ENCODE data around the gene DGUOK. TPM values are rescaled to one million over a fixed set of nuclear protein-coding genes. Genes with fewer than 3 reads are reported as not detected.
A peak's percentile ranks its signal among the peaks of the same experiment; 100 is the strongest.

DGUOK gene
- total and polyA plus RNA-seq, 10 of the 15 experiments (the other 5 are each of a cell fraction or from before 2014, with no cell fraction given), result 64.4 to 234 (median 91.4) TPM

GRCh38 chr2:74007711-74008110 lies 81.0 kb downstream of the DGUOK start:
- no peaks in the 10 kb centered on the region for H3K4me1 ChIP-seq (ENCODE audit: control insufficient read depth, insufficient read depth, low read length)
- no peak overlapping the region for H3K4me2 ChIP-seq (ENCODE audit: control insufficient read depth, insufficient read depth)
- POLR2A ChIA-PET, result no interaction called here
- H4K20me1 ChIP-seq (ENCODE audit: control insufficient read depth, insufficient read depth), result peaks cover 12% of the 10 kb centered on the region; the same call in 1 of the 2 replicates
- no peak for ATAC-seq
- SMC1A ChIA-PET (ENCODE audit: uncharacterized antibody, unreplicated experiment), result interaction anchor here (1.2 to 5.0 kb wide), 6 partner anchors 12 to 100 kb away, joined by 3 to 25 read pairs (median 6); no protein-coding TSS in a partner anchor
- H3K9me3 ChIP-seq (replicated peaks; ENCODE audit: control insufficient read depth, insufficient read depth, low read length), result no peaks in the 10 kb centered on the region
- in situ Hi-C loops (cut with MboI) (no loop called here), intact Hi-C loops (cut with micrococcal nuclease; ENCODE audit: unreplicated experiment) (no loop called here)
- DNase-seq (ENCODE audit: low read depth, low spot score), result no peak
- no peak overlapping the region for H3K9ac ChIP-seq (ENCODE audit: control insufficient read depth, insufficient read depth, low read length)
- H2AFZ ChIP-seq (ENCODE audit: control insufficient read depth, low read depth, low read length), result no peak overlapping the region
- no TSS peak for BruUV-seq (replicated peaks)
- peaks cover 35 to 36% of the 10 kb centered on the region in 2 experiments for H3K36me3 ChIP-seq (ENCODE audit: control insufficient read depth in 2 of 2, insufficient read depth in 2 of 2, low read length in 1 of 2)
- TF ChIP-seq IRF5 (IDR thresholded peaks at IDR 0.05; ENCODE audit: borderline replicate concordance), result no peak
- no peak for TF ChIP-seq TCF12 (IDR thresholded peaks at IDR 0.05; ENCODE audit: low read depth, low read length)
- H3K27ac ChIP-seq (ENCODE audit: control insufficient read depth, insufficient read depth), result 0 out of 2 replicates have a peak overlapping the region, but pooled peaks have one; percentile 10
- no peak for FAIRE-seq
- no peak overlapping the region for H3K4me3 ChIP-seq
- RAD21 ChIA-PET (ENCODE audit: unreplicated experiment), result interaction anchor here (1.5 kb wide), 1 partner anchor 9 kb away, joined by 5 read pairs; no protein-coding TSS in a partner anchor
- 84% methylated on average over 5 of the region's 5 CpGs for WGBS (ENCODE audit: insufficient coverage, insufficient replicate concordance, low lambda C conversion rate, missing lambda C conversion rate)
- CTCF ChIA-PET, result interaction anchor here (1.0 to 1.2 kb wide), 2 partner anchors 12 to 184 kb away, joined by 3 to 5 read pairs; no protein-coding TSS in a partner anchor
- no peaks in the 10 kb centered on the region for H3K27me3 ChIP-seq (replicated peaks in 1 of 2; ENCODE audit: control insufficient read depth in 2 of 2, insufficient read depth in 2 of 2, low read length in 1 of 2)
- H3K79me2 ChIP-seq (ENCODE audit: control insufficient read depth, insufficient read depth, low read length), result peaks cover 92% of the 10 kb centered on the region

Small RNAs within 50 kb of the gene (small RNA-seq; reads per million reads assigned to genes)
- gene AC110801.1 (not detected), gene RNA5SP97 (not detected)

Other genes starting within 250 kb of the DGUOK start
- gene TPRKB, start 189.5 kb upstream of the DGUOK start, total RNA-seq (2014; rRNA removed), result 32.5 and 36.8 TPM in 2 replicates
- gene TPRKB, start 189.5 kb upstream of the DGUOK start, total RNA-seq (2014; rRNA removed; fragmentation: Illumina TruSeq; extraction: Trizol), result 69.9 and 74.2 TPM in 2 replicates
- gene TPRKB, start 189.5 kb upstream of the DGUOK start, total RNA-seq (2021), result 23.6 and 28.1 TPM in 2 replicates
- 42.9 and 73.0 TPM in 2 replicates for gene TPRKB, start 189.5 kb upstream of the DGUOK start, polyA plus RNA-seq (2011; rRNA removed)
- gene TPRKB, start 189.5 kb upstream of the DGUOK start, polyA plus RNA-seq (2014; fragmentation: Illumina TruSeq; extraction: Trizol), result 59.9 and 69.6 TPM in 2 replicates
- gene TPRKB, start 189.5 kb upstream of the DGUOK start, polyA plus RNA-seq (2014; fragmentation: Nextera tagmentation; extraction: Ambion mirVana), result 100 to 1,000 TPM; 116 to 124 TPM
- 42.2 and 60.2 TPM in 2 replicates for gene TPRKB, start 189.5 kb upstream of the DGUOK start, polyA plus RNA-seq (2014; rRNA removed)
- gene TPRKB, start 189.5 kb upstream of the DGUOK start, polyA plus RNA-seq (2016; fragmentation: Nextera tagmentation; extraction: Ambion mirVana), result 100 to 1,000 TPM; 122 to 129 TPM
- 48.9 and 51.7 TPM in 2 replicates for gene DUSP11, start 146.8 kb upstream of the DGUOK start, total RNA-seq (2014; rRNA removed)
- 36.4 and 40.3 TPM in 2 replicates for gene DUSP11, start 146.8 kb upstream of the DGUOK start, total RNA-seq (2014; rRNA removed; fragmentation: Illumina TruSeq; extraction: Trizol)
- 25.9 and 26.4 TPM in 2 replicates for gene DUSP11, start 146.8 kb upstream of the DGUOK start, total RNA-seq (2021)
- 41.6 and 56.9 TPM in 2 replicates for gene DUSP11, start 146.8 kb upstream of the DGUOK start, polyA plus RNA-seq (2011; rRNA removed)
- gene DUSP11, start 146.8 kb upstream of the DGUOK start, polyA plus RNA-seq (2014; fragmentation: Illumina TruSeq; extraction: Trizol), result 46.9 and 59.9 TPM in 2 replicates
- gene DUSP11, start 146.8 kb upstream of the DGUOK start, polyA plus RNA-seq (2014; fragmentation: Nextera tagmentation; extraction: Ambion mirVana), result 10 to 100 TPM; 57.1 to 76.7 TPM
- 34.7 and 37.3 TPM in 2 replicates for gene DUSP11, start 146.8 kb upstream of the DGUOK start, polyA plus RNA-seq (2014; rRNA removed)
- 10 to 100 TPM; 73.6 to 78.4 TPM for gene DUSP11, start 146.8 kb upstream of the DGUOK start, polyA plus RNA-seq (2016; fragmentation: Nextera tagmentation; extraction: Ambion mirVana)
- 0.27 and 0.28 TPM in 2 replicates for gene C2orf78, start 142.7 kb upstream of the DGUOK start, total RNA-seq (2014; rRNA removed)
- gene C2orf78, start 142.7 kb upstream of the DGUOK start, total RNA-seq (2014; rRNA removed; fragmentation: Illumina TruSeq; extraction: Trizol), result 0.36 and 0.46 TPM in 2 replicates
- 0.44 and 0.51 TPM in 2 replicates for gene C2orf78, start 142.7 kb upstream of the DGUOK start, total RNA-seq (2021)
- 0.08 and 0.13 TPM in 2 replicates for gene C2orf78, start 142.7 kb upstream of the DGUOK start, polyA plus RNA-seq (2011; rRNA removed)
- 0.62 and 0.84 TPM in 2 replicates for gene C2orf78, start 142.7 kb upstream of the DGUOK start, polyA plus RNA-seq (2014; fragmentation: Illumina TruSeq; extraction: Trizol)
- under 1 TPM; 0.13 to 0.27 TPM for gene C2orf78, start 142.7 kb upstream of the DGUOK start, polyA plus RNA-seq (2014; fragmentation: Nextera tagmentation; extraction: Ambion mirVana)
- 0.23 and 0.82 TPM in 2 replicates for gene C2orf78, start 142.7 kb upstream of the DGUOK start, polyA plus RNA-seq (2014; rRNA removed)
- under 1 TPM; 0.52 to 0.81 TPM for gene C2orf78, start 142.7 kb upstream of the DGUOK start, polyA plus RNA-seq (2016; fragmentation: Nextera tagmentation; extraction: Ambion mirVana)
- gene STAMBP, start 97.9 kb upstream of the DGUOK start, total RNA-seq (2014; rRNA removed), result 38.9 and 49.9 TPM in 2 replicates
- gene STAMBP, start 97.9 kb upstream of the DGUOK start, total RNA-seq (2014; rRNA removed; fragmentation: Illumina TruSeq; extraction: Trizol), result 50.1 and 53.3 TPM in 2 replicates
- 44.0 and 45.0 TPM in 2 replicates for gene STAMBP, start 97.9 kb upstream of the DGUOK start, total RNA-seq (2021)
- 84.1 and 101 TPM in 2 replicates for gene STAMBP, start 97.9 kb upstream of the DGUOK start, polyA plus RNA-seq (2011; rRNA removed)
- gene STAMBP, start 97.9 kb upstream of the DGUOK start, polyA plus RNA-seq (2014; fragmentation: Illumina TruSeq; extraction: Trizol), result 77.8 and 108 TPM in 2 replicates
- gene STAMBP, start 97.9 kb upstream of the DGUOK start, polyA plus RNA-seq (2014; fragmentation: Nextera tagmentation; extraction: Ambion mirVana), result 10 to 100 TPM; 67.3 to 72.2 TPM
- gene STAMBP, start 97.9 kb upstream of the DGUOK start, polyA plus RNA-seq (2014; rRNA removed), result 43.1 and 51.9 TPM in 2 replicates
- 10 to 100 TPM; 82.2 to 83.2 TPM for gene STAMBP, start 97.9 kb upstream of the DGUOK start, polyA plus RNA-seq (2016; fragmentation: Nextera tagmentation; extraction: Ambion mirVana)
- gene ACTG2, start 33.9 kb upstream of the DGUOK start, total RNA-seq (2014; rRNA removed), result not detected in 2 replicates
- gene ACTG2, start 33.9 kb upstream of the DGUOK start, total RNA-seq (2014; rRNA removed; fragmentation: Illumina TruSeq; extraction: Trizol), result not detected in 2 replicates
- 0.51 and 0.97 TPM in 2 replicates for gene ACTG2, start 33.9 kb upstream of the DGUOK start, total RNA-seq (2021)
- 0.12 TPM in 1 of 2 replicates, not detected in the other for gene ACTG2, start 33.9 kb upstream of the DGUOK start, polyA plus RNA-seq (2011; rRNA removed)
- gene ACTG2, start 33.9 kb upstream of the DGUOK start, polyA plus RNA-seq (2014; fragmentation: Illumina TruSeq; extraction: Trizol), result not detected in 2 replicates
- gene ACTG2, start 33.9 kb upstream of the DGUOK start, polyA plus RNA-seq (2014; fragmentation: Nextera tagmentation; extraction: Ambion mirVana), result not detected
- 0.06 TPM in 1 of 2 replicates, not detected in the other for gene ACTG2, start 33.9 kb upstream of the DGUOK start, polyA plus RNA-seq (2014; rRNA removed)
- not detected for gene ACTG2, start 33.9 kb upstream of the DGUOK start, polyA plus RNA-seq (2016; fragmentation: Nextera tagmentation; extraction: Ambion mirVana)
- gene TET3, start 58.0 kb downstream of the DGUOK start, total RNA-seq (2014; rRNA removed), result 8.2 and 8.6 TPM in 2 replicates
- 7.9 and 8.3 TPM in 2 replicates for gene TET3, start 58.0 kb downstream of the DGUOK start, total RNA-seq (2014; rRNA removed; fragmentation: Illumina TruSeq; extraction: Trizol)
- 23.8 and 25.9 TPM in 2 replicates for gene TET3, start 58.0 kb downstream of the DGUOK start, total RNA-seq (2021)
- gene TET3, start 58.0 kb downstream of the DGUOK start, polyA plus RNA-seq (2011; rRNA removed), result 10.0 and 11.2 TPM in 2 replicates
- gene TET3, start 58.0 kb downstream of the DGUOK start, polyA plus RNA-seq (2014; fragmentation: Illumina TruSeq; extraction: Trizol), result 10.0 and 11.3 TPM in 2 replicates
- gene TET3, start 58.0 kb downstream of the DGUOK start, polyA plus RNA-seq (2014; fragmentation: Nextera tagmentation; extraction: Ambion mirVana), result under 1 TPM; 0.77 to 0.84 TPM
- gene TET3, start 58.0 kb downstream of the DGUOK start, polyA plus RNA-seq (2014; rRNA removed), result 10.5 and 10.6 TPM in 2 replicates
- gene TET3, start 58.0 kb downstream of the DGUOK start, polyA plus RNA-seq (2016; fragmentation: Nextera tagmentation; extraction: Ambion mirVana), result 1 to 10 TPM; 2.1 to 2.7 TPM
- gene BOLA3, start 221.0 kb downstream of the DGUOK start, total RNA-seq (2014; rRNA removed), result 70.3 and 82.6 TPM in 2 replicates
- 71.6 and 81.1 TPM in 2 replicates for gene BOLA3, start 221.0 kb downstream of the DGUOK start, total RNA-seq (2014; rRNA removed; fragmentation: Illumina TruSeq; extraction: Trizol)
- gene BOLA3, start 221.0 kb downstream of the DGUOK start, total RNA-seq (2021), result 62.6 and 63.5 TPM in 2 replicates
- gene BOLA3, start 221.0 kb downstream of the DGUOK start, polyA plus RNA-seq (2011; rRNA removed), result 65.6 and 92.7 TPM in 2 replicates
- 40.0 and 109 TPM in 2 replicates for gene BOLA3, start 221.0 kb downstream of the DGUOK start, polyA plus RNA-seq (2014; fragmentation: Illumina TruSeq; extraction: Trizol)
- gene BOLA3, start 221.0 kb downstream of the DGUOK start, polyA plus RNA-seq (2014; fragmentation: Nextera tagmentation; extraction: Ambion mirVana), result 100 to 1,000 TPM; 164 to 168 TPM
- gene BOLA3, start 221.0 kb downstream of the DGUOK start, polyA plus RNA-seq (2014; rRNA removed), result 102 and 158 TPM in 2 replicates
- gene BOLA3, start 221.0 kb downstream of the DGUOK start, polyA plus RNA-seq (2016; fragmentation: Nextera tagmentation; extraction: Ambion mirVana), result 100 to 1,000 TPM; 283 to 300 TPM

Data from GM12878 (cell line).